GM19463 (cell line): ENCODE data around the gene VEGFB.

ENCODE experiments used
- ATAC-seq: cut with Tn5 transposase; IDR thresholded peaks from one replicate; pipeline ENCODE4 v1.9.1; 2021; ENCODE audit warnings: mild to moderate bottlenecking, moderate library complexity; ENCODE audit not compliant: unreplicated experiment

VEGFB gene

GRCh38 chr11:64210301-64211020 is 23.9 kb upstream of the VEGFB start:
- ATAC-seq = no peak

GRCh38 chr11:64211181-64211872 is 23.1 kb upstream of the VEGFB start:
- no peak for ATAC-seq

GRCh38 chr11:64216879-64217278 is 17.5 kb upstream of the VEGFB start:
- ATAC-seq = no peak

GRCh38 chr11:64218628-64219353 is 15.6 kb upstream of the VEGFB start:
- ATAC-seq = no peak

- no peak for ATAC-seq
Measured at GRCh38 chr11:64219354-64219684, 15.1 kb upstream of the VEGFB start.

DNA sequence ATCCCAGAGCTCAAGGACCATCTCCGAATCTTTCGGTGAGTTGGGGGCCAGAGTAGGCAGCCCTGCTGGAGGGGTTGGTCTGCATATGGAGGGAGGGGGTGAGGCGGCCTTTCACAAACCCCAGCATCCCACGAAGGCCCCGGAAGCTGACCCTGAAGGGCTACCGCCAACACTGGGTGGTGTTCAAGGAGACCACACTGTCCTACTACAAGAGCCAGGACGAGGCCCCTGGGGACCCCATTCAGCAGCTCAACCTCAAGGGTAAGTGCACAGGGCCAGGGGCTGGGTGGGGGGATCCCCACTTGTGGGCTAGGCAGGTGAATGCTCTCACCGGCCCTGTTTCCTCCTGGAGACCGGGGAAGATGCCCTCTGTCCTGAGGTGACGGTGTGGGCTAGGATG is 14.6 kb upstream of the VEGFB start:
- ATAC-seq = no peak

GRCh38 chr11:64220271-64220670 is 14.1 kb upstream of the VEGFB start:
- no peak for ATAC-seq

GRCh38 chr11:64220798-64221197 is 13.6 kb upstream of the VEGFB start:
- ATAC-seq = no peak

GRCh38 chr11:64222651-64223000 is 11.8 kb upstream of the VEGFB start:
- no peak for ATAC-seq

DNA sequence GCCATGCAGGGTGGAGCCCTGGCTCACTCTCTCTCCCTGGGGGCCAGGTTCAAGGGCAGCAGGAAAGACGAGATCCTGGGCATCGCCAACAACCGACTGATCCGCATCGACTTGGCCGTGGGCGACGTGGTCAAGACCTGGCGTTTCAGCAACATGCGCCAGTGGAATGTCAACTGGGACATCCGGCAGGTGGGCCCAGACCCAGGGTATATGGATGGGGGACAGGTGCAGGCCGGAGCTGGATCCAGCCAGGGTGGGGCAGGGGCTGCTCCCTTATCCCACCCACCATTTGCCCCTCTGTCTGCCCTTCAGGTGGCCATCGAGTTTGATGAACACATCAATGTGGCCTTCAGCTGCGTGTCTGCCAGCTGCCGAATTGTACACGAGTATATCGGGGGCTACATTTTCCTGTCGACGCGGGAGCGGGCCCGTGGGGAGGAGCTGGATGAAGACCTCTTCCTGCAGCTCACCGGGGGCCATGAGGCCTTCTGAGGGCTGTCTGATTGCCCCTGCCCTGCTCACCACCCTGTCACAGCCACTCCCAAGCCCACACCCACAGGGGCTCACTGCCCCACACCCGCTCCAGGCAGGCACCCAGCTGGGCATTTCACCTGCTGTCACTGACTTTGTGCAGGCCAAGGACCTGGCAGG is 11.3 kb upstream of the VEGFB start:
- ATAC-seq = no peak

GRCh38 chr11:64224151-64224890 is 10.1 kb upstream of the VEGFB start:
- no peak for ATAC-seq

- no peak for ATAC-seq
Measured at GRCh38 chr11:64224891-64225607, 9.3 kb upstream of the VEGFB start.

- peak; percentile 53 for ATAC-seq
Measured at GRCh38 chr11:64225608-64226506, 8.5 kb upstream of the VEGFB start, which contains the start of the genes NUDT22 and TRPT1. TSS of gene NUDT22 (plus strand) at chr11:64226274. CDS start at chr11:64226653, 379 bp downstream. TSS of gene TRPT1 (minus strand) at chr11:64226186. CDS start at chr11:64225860, 326 bp downstream.

DNA sequence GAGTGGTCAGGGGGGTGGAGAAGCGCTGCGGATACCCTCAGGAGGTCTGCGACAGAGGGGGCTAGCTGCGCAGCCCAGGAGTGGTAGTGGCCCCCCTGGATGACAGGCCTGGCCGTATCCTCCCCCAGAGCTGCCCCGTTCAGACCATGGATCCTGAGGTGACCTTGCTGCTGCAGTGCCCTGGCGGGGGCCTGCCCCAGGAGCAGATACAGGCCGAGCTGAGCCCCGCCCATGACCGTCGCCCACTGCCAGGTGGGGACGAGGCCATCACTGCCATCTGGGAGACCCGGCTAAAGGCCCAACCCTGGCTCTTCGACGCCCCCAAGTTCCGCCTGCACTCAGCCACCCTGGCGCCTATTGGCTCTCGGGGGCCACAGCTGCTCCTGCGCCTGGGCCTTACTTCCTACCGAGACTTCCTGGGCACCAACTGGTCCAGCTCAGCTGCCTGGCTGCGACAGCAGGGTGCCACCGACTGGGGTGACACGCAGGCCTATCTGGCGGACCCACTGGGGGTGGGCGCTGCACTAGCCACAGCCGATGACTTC is 7.8 kb upstream of the VEGFB start:
- peak; percentile 34 for ATAC-seq

DNA sequence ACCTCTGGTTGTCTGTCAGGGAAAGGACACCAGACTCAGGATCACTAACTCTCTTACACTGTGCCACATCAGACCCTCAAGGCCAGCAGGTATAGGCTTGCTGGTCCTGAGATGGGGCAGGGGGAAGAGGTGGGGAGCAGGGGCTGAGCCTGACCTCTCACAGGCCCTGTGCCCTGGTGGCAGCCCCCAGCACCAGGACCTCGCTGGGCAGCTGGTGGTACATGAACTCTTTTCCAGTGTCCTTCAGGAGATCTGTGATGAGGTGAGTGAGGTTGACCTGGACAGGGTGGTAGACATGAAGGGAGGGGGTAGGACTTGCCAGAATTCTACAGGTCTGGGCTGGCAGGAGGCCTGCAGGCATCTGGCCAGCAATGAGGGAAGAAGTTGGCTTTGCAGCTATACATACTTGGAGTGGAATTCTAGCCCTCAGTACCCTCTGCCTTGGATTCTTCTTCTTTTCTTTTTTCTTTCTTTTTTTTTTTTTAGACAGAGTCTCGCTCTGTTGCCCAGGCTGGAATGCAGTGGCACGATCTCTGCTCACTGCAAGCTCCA is 6.9 kb upstream of the VEGFB start:
- ATAC-seq = no peak

GRCh38 chr11:64229090-64229743 is 5.2 kb upstream of the VEGFB start:
- ATAC-seq = no peak

DNA sequence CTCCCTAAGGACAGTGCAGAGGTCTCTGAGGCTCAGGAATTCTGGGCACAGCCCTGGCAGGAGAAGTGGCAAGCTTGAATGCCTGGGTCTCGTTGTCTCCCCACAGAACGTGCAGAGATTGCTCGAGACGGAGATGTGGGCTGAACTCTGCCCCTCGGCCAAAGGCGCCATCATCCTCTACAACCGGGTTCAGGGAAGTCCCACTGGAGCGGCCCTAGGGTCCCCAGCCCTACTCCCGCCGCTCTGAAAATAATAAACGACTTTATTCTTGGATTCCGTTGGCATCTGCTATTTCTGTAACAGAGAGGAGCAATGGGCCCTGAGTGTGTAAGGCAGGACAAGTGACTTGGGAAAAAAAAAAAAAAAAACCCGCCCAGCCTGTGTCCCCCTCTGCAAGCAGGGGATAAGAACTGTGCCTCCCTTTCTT is 4.6 kb upstream of the VEGFB start:
- no peak for ATAC-seq
